WTC11 (cell line): ENCODE results near the gene ZCCHC14. TPM values are rescaled to one million over a fixed set of nuclear protein-coding genes. Genes with fewer than 3 reads are reported as not detected.
A peak's percentile ranks its signal among the peaks of the same experiment; 100 is the strongest.

Experiments used
- ATAC-seq: fragments of 200-7000 bp; cut with Tn5 transposase; 2 replicates; pipeline ENCODE4 v1.10.0; 2021; ENCODE audit warnings: mild to moderate bottlenecking, moderate library complexity
- CTCF ChIA-PET: fragments of 300-600 bp; sonication (Branson Sonifier 250); formaldehyde crosslinking; loops from one replicate; lab custom pipeline; 2021; ENCODE audit warnings: antibody characterized with exemption; lab: Charles Lee
- POLR2A ChIA-PET: fragments of 350-600 bp; sonication (Branson Sonifier 250); formaldehyde crosslinking; loops from one replicate; lab custom pipeline; 2021; ENCODE audit warnings: antibody characterized with exemption; lab: Charles Lee
- DNase-seq: peaks from one replicate; pipeline ENCODE4 v3.0.0; 2021; ENCODE audit warnings: low spot score
- H3K27ac Mint-ChIP-seq: 2 replicates; pipeline ENCODE4 v1.8.0; 2021; ENCODE audit warnings: mixed read lengths
- H3K27me3 Mint-ChIP-seq: 2 replicates; pipeline ENCODE4 v1.8.0; 2021; ENCODE audit warnings: low read depth, mild to moderate bottlenecking, moderate library complexity, mixed read lengths
- H3K36me3 Mint-ChIP-seq: 2 replicates; pipeline ENCODE4 v1.8.0; 2021; ENCODE audit warnings: mixed read lengths
- H3K4me1 Mint-ChIP-seq: 2 replicates; pipeline ENCODE4 v1.8.0; 2022; ENCODE audit warnings: mixed read lengths
- H3K4me3 Mint-ChIP-seq: 2 replicates; pipeline ENCODE4 v1.8.0; 2021; ENCODE audit warnings: mild to moderate bottlenecking, moderate library complexity, mixed read lengths
- H3K9me3 Mint-ChIP-seq: 2 replicates; pipeline ENCODE4 v1.8.0; 2021; ENCODE audit warnings: mixed read lengths
- CREM ChIP-seq: sonication (generic); formaldehyde crosslinking; IDR thresholded peaks from 2 replicates; pipeline ENCODE4 v1.8.1; 2022; ENCODE audit warnings: mild to moderate bottlenecking, missing genetic modification reagents, moderate library complexity
- ELF4 ChIP-seq: sonication (generic); formaldehyde crosslinking; IDR thresholded peaks from 2 replicates; pipeline ENCODE4 v1.8.1; 2022; ENCODE audit warnings: low read depth, mild to moderate bottlenecking, moderate library complexity, missing genetic modification reagents
- ETV6 ChIP-seq: sonication (generic); formaldehyde crosslinking; IDR thresholded peaks from 2 replicates; pipeline ENCODE4 v1.8.1; 2022; ENCODE audit warnings: mild to moderate bottlenecking, missing genetic modification reagents
- FOXP1 ChIP-seq: sonication (generic); formaldehyde crosslinking; IDR thresholded peaks from 2 replicates; pipeline ENCODE4 v1.8.0; 2022; ENCODE audit warnings: missing genetic modification reagents, mild to moderate bottlenecking, moderate library complexity, borderline replicate concordance
- GRHL2 ChIP-seq: fragments of 250-450 bp; sonication (Bioruptor Pico); IDR thresholded peaks from 2 replicates; pipeline ENCODE4 v1.8.0; 2022; ENCODE audit warnings: mild to moderate bottlenecking, moderate library complexity; ENCODE audit not compliant: insufficient replicate concordance, severe bottlenecking
- JUN ChIP-seq: sonication (generic); formaldehyde crosslinking; IDR thresholded peaks from 2 replicates; pipeline ENCODE4 v1.8.0; 2023; ENCODE audit warnings: mild to moderate bottlenecking, missing genetic modification reagents
- NFATC4 ChIP-seq: fragments of 250-450 bp; sonication (Bioruptor Pico); IDR thresholded peaks from 2 replicates; pipeline ENCODE4 v1.9.0; 2021; ENCODE audit warnings: mild to moderate bottlenecking
- NFE2L1 ChIP-seq: sonication (generic); formaldehyde crosslinking; IDR thresholded peaks from 2 replicates; pipeline ENCODE4 v1.8.1; 2023; ENCODE audit warnings: missing genetic modification reagents
- OVOL2 ChIP-seq: fragments of 250-450 bp; sonication (Bioruptor Pico); IDR thresholded peaks from 2 replicates; pipeline ENCODE4 v1.9.0; 2021; ENCODE audit warnings: mild to moderate bottlenecking, borderline replicate concordance
- RORB ChIP-seq: fragments of 250-450 bp; sonication (Bioruptor Pico); IDR thresholded peaks from 2 replicates; pipeline ENCODE4 v1.9.0; 2021; ENCODE audit warnings: mild to moderate bottlenecking
- SMAD3 ChIP-seq: sonication (generic); formaldehyde crosslinking; IDR thresholded peaks from 2 replicates; pipeline ENCODE4 v1.8.0; 2022; ENCODE audit warnings: missing genetic modification reagents, mild to moderate bottlenecking, borderline replicate concordance
- SP1 ChIP-seq: sonication (generic); formaldehyde crosslinking; conservative IDR thresholded peaks from 2 replicates; pipeline ENCODE4 v1.8.1; 2022; ENCODE audit warnings: missing genetic modification reagents
- ZNF121 ChIP-seq: sonication (generic); formaldehyde crosslinking; IDR thresholded peaks from 2 replicates; pipeline ENCODE4 v1.8.0; 2023; ENCODE audit warnings: missing genetic modification reagents
- ZNF232 ChIP-seq: sonication (generic); formaldehyde crosslinking; IDR thresholded peaks from 2 replicates; pipeline ENCODE4 v1.8.0; 2022; ENCODE audit warnings: mild to moderate bottlenecking, missing genetic modification reagents
- ZNF317 ChIP-seq: sonication (generic); formaldehyde crosslinking; IDR thresholded peaks from 2 replicates; pipeline ENCODE4 v1.8.1; 2023; ENCODE audit warnings: low read depth, mild to moderate bottlenecking, moderate library complexity, missing genetic modification reagents, borderline replicate concordance
- total RNA-seq: library from RNA; stranded (reverse); gene quantifications from 3 replicates; pipeline ENCODE4 v1.2.3, GENCODE V29; 2021
- TF ChIP-seq, protein P1 (sequence below): sonication (generic); formaldehyde crosslinking; IDR thresholded peaks from 2 replicates; pipeline ENCODE4 v1.8.1; 2022; ENCODE audit warnings: mild to moderate bottlenecking, missing genetic modification reagents, moderate library complexity, borderline replicate concordance
- TF ChIP-seq, protein P2 (sequence below): fragments of 250-450 bp; sonication (Bioruptor Pico); IDR thresholded peaks from 2 replicates; pipeline ENCODE4 v1.8.0; 2021; ENCODE audit warnings: mild to moderate bottlenecking
- TF ChIP-seq, protein P3 (sequence below): sonication (generic); formaldehyde crosslinking; IDR thresholded peaks from 2 replicates; pipeline ENCODE4 v1.8.0; 2022; ENCODE audit warnings: mild to moderate bottlenecking, missing genetic modification reagents
- TF ChIP-seq, protein P4 (sequence below): sonication (generic); formaldehyde crosslinking; IDR thresholded peaks from 2 replicates; pipeline ENCODE4 v1.8.0; 2022; ENCODE audit warnings: mild to moderate bottlenecking, missing genetic modification reagents
- TF ChIP-seq, protein P5 (sequence below): sonication (generic); formaldehyde crosslinking; IDR thresholded peaks from 2 replicates; pipeline ENCODE4 v1.8.0; 2022; ENCODE audit warnings: mild to moderate bottlenecking, missing genetic modification reagents
- TF ChIP-seq, protein P6 (sequence below): sonication (generic); formaldehyde crosslinking; IDR thresholded peaks from 2 replicates; pipeline ENCODE4 v1.8.1; 2023; ENCODE audit warnings: mild to moderate bottlenecking, missing genetic modification reagents
- TF ChIP-seq, protein P7 (sequence below): sonication (generic); formaldehyde crosslinking; IDR thresholded peaks from 2 replicates; pipeline ENCODE4 v1.8.1; 2022; ENCODE audit warnings: low read depth, missing genetic modification reagents, borderline replicate concordance

The ZCCHC14 gene
- total RNA-seq, 1 experiment from 2014 or later = 33.8 TPM

DNA sequence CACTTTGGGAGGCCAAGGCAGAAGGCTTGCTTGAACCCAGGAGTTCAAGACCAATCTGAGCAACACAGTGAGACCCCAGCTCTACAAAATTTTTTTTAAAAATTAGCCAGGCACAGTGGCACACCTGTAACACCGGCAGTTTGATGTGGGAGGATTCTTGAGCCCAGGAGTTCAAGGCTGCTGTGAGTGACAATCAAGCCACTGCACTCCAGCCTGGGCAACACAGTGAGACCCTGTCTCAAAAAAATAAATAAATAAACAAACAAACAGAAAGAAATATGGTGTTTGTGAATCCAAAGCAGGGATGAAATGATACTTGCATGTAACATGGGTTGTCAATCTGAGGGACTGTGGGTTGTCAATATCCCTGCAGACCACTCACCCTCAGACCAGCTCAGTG lies 125.9 kb downstream of the ZCCHC14 start:
- no peaks in the 10 kb centered on the region for H3K36me3 Mint-ChIP-seq
- no peak overlapping the region for H3K27ac Mint-ChIP-seq
- no peak for DNase-seq
- TF ChIP-seq ZNF121 (CRISPR knock-in tag) (peak; percentile 53; the same call in 1 of the 2 replicates), SP1 (CRISPR knock-in tag) (no peak)
- ChIA-PET CTCF (no interaction called here), POLR2A (no interaction called here)
- H3K4me1 Mint-ChIP-seq = peaks cover 29% of the 10 kb centered on the region
- H3K4me3 Mint-ChIP-seq = no peak overlapping the region
- ATAC-seq = no peak
- H3K9me3 Mint-ChIP-seq = no peaks in the 10 kb centered on the region
- H3K27me3 Mint-ChIP-seq = no peaks in the 10 kb centered on the region

DNA sequence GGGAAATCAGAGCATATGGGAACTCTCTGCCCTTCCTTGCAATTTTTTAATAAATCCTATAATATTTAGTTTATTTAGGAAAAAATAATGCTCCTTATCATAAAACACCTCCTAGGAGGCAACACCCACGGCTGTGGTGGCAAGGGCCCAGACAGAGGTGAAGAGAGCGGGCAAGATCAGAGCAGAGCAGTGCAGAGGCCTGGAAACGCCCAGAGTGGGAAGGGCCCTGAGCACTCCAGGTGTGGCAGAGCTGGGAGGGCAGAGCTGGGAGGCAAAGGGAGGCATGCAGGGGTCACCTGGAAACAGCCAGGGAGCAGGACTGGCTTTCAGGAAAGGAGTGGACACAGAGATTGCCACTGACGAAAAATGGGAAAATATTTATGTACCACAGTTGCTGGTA lies 126.5 kb downstream of the ZCCHC14 start:
- Mint-ChIP-seq H3K4me3 (no peak overlapping the region), H3K36me3 (no peaks in the 10 kb centered on the region), H3K27ac (peak overlapping the region; percentile 80; the same call in 1 of the 2 replicates), H3K27me3 (no peaks in the 10 kb centered on the region), H3K9me3 (no peaks in the 10 kb centered on the region), H3K4me1 (peaks cover 26% of the 10 kb centered on the region)
- ChIA-PET CTCF (no interaction called here), POLR2A (no interaction called here)
- no peak for DNase-seq
- ATAC-seq = no peak
- TF ChIP-seq SMAD3 (CRISPR knock-in tag) = no peak
- TF ChIP-seq, protein P1, sequence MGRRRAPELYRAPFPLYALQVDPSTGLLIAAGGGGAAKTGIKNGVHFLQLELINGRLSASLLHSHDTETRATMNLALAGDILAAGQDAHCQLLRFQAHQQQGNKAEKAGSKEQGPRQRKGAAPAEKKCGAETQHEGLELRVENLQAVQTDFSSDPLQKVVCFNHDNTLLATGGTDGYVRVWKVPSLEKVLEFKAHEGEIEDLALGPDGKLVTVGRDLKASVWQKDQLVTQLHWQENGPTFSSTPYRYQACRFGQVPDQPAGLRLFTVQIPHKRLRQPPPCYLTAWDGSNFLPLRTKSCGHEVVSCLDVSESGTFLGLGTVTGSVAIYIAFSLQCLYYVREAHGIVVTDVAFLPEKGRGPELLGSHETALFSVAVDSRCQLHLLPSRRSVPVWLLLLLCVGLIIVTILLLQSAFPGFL (CRISPR knock-in tag) = no peak

DNA sequence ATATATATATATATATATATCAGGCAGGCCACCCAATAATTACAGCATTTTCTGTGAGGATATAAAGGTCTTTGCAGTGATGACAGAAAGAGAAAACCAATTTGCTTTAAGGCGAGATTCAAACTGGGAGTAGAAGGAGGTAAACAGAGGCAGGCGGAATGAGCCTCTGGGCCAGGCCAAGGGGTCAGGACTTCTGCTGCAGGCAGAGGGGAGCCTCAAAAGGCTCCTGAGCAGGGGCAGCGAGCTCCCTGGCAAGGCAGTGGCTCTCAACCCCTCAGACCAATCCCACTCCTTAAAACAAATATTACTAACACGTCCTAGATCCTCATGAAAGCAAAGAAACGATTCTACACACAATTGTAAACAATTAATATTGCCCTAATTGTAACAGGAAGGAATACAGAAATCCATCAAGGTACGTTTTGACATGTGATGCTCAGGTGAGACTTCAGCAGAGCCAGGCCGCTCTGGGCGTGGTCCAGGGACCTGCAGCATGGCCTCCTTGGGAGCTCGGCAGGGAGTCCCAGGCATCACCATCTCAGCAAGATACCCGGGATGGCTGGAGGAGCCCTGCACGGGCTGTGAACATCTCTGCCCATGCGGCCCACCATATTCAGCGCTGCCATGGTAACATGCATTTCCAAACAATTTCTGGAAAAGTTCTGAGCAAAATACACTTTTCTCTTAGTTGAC lies 127.7 kb downstream of the ZCCHC14 start:
- Mint-ChIP-seq H3K4me1 (peaks cover 17% of the 10 kb centered on the region), H3K9me3 (no peaks in the 10 kb centered on the region), H3K27me3 (no peaks in the 10 kb centered on the region), H3K36me3 (peaks cover 2% of the 10 kb centered on the region; the same call in 1 of the 2 replicates), H3K4me3 (no peak overlapping the region), H3K27ac (no peak overlapping the region)
- POLR2A ChIA-PET = no interaction called here
- CTCF ChIA-PET = interaction anchor here (0.6 to 1.5 kb wide), 2 partner anchors 15 to 67 kb away, joined by 4 read pairs; no protein-coding TSS in a partner anchor
- ATAC-seq (no peak), DNase-seq (no peak)
- no peak for TF ChIP-seq ELF4
- TF ChIP-seq, protein P2, sequence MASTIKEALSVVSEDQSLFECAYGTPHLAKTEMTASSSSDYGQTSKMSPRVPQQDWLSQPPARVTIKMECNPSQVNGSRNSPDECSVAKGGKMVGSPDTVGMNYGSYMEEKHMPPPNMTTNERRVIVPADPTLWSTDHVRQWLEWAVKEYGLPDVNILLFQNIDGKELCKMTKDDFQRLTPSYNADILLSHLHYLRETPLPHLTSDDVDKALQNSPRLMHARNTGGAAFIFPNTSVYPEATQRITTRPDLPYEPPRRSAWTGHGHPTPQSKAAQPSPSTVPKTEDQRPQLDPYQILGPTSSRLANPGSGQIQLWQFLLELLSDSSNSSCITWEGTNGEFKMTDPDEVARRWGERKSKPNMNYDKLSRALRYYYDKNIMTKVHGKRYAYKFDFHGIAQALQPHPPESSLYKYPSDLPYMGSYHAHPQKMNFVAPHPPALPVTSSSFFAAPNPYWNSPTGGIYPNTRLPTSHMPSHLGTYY (CRISPR knock-in tag) = no peak
- TF ChIP-seq, protein P3, sequence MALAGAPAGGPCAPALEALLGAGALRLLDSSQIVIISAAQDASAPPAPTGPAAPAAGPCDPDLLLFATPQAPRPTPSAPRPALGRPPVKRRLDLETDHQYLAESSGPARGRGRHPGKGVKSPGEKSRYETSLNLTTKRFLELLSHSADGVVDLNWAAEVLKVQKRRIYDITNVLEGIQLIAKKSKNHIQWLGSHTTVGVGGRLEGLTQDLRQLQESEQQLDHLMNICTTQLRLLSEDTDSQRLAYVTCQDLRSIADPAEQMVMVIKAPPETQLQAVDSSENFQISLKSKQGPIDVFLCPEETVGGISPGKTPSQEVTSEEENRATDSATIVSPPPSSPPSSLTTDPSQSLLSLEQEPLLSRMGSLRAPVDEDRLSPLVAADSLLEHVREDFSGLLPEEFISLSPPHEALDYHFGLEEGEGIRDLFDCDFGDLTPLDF = no peak
- TF ChIP-seq OVOL2 = no peak
- no peak for TF ChIP-seq SMAD3 (CRISPR knock-in tag)
- no peak for TF ChIP-seq FOXP1 (CRISPR knock-in tag)
- no peak for TF ChIP-seq GRHL2 (CRISPR knock-in tag)
- TF ChIP-seq, protein P4, sequence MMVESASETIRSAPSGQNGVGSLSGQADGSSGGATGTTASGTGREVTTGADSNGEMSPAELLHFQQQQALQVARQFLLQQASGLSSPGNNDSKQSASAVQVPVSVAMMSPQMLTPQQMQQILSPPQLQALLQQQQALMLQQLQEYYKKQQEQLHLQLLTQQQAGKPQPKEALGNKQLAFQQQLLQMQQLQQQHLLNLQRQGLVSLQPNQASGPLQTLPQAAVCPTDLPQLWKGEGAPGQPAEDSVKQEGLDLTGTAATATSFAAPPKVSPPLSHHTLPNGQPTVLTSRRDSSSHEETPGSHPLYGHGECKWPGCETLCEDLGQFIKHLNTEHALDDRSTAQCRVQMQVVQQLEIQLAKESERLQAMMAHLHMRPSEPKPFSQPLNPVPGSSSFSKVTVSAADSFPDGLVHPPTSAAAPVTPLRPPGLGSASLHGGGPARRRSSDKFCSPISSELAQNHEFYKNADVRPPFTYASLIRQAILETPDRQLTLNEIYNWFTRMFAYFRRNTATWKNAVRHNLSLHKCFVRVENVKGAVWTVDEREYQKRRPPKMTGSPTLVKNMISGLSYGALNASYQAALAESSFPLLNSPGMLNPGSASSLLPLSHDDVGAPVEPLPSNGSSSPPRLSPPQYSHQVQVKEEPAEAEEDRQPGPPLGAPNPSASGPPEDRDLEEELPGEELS = no peak
- TF ChIP-seq JUN (CRISPR knock-in tag) = no peak
- TF ChIP-seq NFE2L1 = no peak
- TF ChIP-seq, protein P5, sequence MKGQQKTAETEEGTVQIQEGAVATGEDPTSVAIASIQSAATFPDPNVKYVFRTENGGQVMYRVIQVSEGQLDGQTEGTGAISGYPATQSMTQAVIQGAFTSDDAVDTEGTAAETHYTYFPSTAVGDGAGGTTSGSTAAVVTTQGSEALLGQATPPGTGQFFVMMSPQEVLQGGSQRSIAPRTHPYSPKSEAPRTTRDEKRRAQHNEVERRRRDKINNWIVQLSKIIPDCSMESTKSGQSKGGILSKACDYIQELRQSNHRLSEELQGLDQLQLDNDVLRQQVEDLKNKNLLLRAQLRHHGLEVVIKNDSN = no peak
- no peak for TF ChIP-seq ETV6 (CRISPR knock-in tag)
- TF ChIP-seq NFATC4 = no peak
- TF ChIP-seq, protein P6, sequence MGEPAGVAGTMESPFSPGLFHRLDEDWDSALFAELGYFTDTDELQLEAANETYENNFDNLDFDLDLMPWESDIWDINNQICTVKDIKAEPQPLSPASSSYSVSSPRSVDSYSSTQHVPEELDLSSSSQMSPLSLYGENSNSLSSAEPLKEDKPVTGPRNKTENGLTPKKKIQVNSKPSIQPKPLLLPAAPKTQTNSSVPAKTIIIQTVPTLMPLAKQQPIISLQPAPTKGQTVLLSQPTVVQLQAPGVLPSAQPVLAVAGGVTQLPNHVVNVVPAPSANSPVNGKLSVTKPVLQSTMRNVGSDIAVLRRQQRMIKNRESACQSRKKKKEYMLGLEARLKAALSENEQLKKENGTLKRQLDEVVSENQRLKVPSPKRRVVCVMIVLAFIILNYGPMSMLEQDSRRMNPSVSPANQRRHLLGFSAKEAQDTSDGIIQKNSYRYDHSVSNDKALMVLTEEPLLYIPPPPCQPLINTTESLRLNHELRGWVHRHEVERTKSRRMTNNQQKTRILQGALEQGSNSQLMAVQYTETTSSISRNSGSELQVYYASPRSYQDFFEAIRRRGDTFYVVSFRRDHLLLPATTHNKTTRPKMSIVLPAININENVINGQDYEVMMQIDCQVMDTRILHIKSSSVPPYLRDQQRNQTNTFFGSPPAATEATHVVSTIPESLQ (CRISPR knock-in tag) = no peak
- TF ChIP-seq RORB (CRISPR knock-in tag) = no peak
- TF ChIP-seq ZNF232 = no peak
- TF ChIP-seq ZNF317 = no peak
- TF ChIP-seq, protein P7, sequence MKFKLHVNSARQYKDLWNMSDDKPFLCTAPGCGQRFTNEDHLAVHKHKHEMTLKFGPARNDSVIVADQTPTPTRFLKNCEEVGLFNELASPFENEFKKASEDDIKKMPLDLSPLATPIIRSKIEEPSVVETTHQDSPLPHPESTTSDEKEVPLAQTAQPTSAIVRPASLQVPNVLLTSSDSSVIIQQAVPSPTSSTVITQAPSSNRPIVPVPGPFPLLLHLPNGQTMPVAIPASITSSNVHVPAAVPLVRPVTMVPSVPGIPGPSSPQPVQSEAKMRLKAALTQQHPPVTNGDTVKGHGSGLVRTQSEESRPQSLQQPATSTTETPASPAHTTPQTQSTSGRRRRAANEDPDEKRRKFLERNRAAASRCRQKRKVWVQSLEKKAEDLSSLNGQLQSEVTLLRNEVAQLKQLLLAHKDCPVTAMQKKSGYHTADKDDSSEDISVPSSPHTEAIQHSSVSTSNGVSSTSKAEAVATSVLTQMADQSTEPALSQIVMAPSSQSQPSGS (CRISPR knock-in tag) = no peak
- no peak for TF ChIP-seq CREM (CRISPR knock-in tag)
